ENCODE measurements around the gene CRB3.

- TF ChIP-seq POLR2A (IDR thresholded peaks at IDR 0.05) (no peak), POLR2AphosphoS5 (IDR thresholded peaks at IDR 0.05) (no peak)
- TF ChIP-seq, protein P1, sequence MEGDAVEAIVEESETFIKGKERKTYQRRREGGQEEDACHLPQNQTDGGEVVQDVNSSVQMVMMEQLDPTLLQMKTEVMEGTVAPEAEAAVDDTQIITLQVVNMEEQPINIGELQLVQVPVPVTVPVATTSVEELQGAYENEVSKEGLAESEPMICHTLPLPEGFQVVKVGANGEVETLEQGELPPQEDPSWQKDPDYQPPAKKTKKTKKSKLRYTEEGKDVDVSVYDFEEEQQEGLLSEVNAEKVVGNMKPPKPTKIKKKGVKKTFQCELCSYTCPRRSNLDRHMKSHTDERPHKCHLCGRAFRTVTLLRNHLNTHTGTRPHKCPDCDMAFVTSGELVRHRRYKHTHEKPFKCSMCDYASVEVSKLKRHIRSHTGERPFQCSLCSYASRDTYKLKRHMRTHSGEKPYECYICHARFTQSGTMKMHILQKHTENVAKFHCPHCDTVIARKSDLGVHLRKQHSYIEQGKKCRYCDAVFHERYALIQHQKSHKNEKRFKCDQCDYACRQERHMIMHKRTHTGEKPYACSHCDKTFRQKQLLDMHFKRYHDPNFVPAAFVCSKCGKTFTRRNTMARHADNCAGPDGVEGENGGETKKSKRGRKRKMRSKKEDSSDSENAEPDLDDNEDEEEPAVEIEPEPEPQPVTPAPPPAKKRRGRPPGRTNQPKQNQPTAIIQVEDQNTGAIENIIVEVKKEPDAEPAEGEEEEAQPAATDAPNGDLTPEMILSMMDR (IDR thresholded peaks at IDR 0.05): no peak
These were observed 12.9 kb downstream of the CRB3 start for GRCh38 chr19:6476896-6477431.

Data from prostate gland (tissue), 2 donors.